Stimulated activated CD8-positive, alpha-beta memory T cell treated with anti-CD3 and anti-CD28 coated beads, Interleukin-2, amount 100 ng/mL, for 1 hour (primary cell): ENCODE measurements around the gene CPEB1.
"Not testable (repeated sequence)": the region's sequence is repeated elsewhere in the genome, so short reads cannot be mapped to it uniquely, and the experiment has no call there.

Source experiments
- DNase-seq, 2 donors: peaks; one replicate each; pipeline ENCODE4 v3.0.0-alpha.2; 2020; ENCODE audit warnings: low read depth in 2 of 2

CPEB1 gene

DNA sequence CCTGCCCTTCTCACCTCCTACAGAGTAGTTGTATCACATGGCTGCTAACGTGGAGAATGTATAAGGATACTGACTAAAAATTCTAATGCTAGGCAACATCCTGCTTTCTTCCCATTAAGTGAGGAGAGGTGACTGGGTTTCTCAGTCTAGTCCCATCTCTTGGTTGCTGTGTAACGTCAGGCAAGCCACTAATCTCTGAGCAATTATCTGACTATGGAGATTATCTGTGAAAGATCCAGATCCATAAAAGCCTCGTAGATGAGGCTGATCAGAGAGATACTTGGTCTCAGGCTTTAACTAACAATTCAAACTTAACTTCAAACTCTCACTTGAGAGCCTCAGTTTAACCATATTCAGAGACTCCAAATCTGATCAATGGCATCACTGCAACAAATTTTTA, 102.2 kb downstream of the CPEB1 start:
- no peak for DNase-seq

DNA sequence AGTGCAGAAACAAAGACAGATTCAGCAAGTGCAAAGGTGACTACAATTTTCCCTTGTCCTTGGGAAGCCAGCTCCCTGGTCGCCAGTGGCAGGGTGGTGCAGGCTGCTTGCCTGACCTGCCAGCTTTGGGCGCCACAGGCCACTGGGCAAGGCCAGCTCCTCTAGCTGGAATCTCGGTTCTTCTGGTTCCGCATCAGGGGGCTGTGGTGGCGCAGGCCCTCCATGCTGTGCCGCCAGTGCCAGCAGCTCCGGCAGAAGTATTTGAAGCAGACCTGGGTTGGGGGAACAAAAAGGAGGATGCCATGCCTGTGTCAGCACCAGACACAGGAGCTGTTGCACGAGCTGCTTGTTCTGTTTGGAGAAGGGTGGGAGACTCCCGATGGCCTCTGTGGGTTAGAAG, 102.7 kb downstream of the CPEB1 start:
- DNase-seq: no peak

DNA sequence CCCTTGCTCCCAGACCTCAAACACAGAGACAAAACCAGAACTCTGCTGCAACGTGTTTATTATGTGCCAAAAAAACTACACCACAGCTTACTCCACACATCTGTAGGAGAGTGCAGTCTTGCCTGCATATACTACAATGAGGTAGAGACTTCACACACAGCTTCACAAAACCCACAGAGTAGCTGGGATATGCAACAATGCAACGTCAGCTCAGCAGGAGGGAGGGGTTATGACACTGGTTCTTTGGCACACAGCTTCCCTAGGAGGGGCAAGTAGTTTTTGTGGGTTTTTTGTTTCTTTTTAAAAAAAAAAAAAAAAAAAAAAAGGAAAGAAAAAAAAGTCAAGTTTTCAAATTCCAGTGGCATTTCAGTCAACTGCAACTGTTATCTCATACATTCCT, 104.0 kb downstream of the CPEB1 start:
- DNase-seq: no peak

DNA sequence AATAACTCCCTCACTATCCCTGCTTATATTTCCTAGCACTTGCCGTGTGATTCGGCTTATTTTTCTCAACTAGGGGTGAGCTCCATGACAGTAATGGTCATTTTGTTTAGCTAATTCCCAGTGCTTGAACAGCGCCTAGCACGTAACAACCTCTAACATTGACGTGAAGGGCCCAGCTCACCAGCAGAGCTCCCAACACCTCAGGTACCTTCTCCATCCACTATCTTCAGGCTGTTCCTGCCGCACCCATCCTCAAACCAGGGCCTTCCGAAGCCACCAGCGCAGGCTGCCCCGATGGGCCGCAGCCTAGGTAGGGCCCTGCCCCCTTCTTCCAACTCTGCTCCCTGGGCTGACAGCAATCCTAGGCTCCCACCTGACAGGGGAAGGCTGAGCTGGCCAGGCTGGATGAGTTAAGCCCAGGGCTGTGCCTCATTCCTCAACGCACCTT, 106.2 kb downstream of the CPEB1 start:
- DNase-seq: no peak

DNA sequence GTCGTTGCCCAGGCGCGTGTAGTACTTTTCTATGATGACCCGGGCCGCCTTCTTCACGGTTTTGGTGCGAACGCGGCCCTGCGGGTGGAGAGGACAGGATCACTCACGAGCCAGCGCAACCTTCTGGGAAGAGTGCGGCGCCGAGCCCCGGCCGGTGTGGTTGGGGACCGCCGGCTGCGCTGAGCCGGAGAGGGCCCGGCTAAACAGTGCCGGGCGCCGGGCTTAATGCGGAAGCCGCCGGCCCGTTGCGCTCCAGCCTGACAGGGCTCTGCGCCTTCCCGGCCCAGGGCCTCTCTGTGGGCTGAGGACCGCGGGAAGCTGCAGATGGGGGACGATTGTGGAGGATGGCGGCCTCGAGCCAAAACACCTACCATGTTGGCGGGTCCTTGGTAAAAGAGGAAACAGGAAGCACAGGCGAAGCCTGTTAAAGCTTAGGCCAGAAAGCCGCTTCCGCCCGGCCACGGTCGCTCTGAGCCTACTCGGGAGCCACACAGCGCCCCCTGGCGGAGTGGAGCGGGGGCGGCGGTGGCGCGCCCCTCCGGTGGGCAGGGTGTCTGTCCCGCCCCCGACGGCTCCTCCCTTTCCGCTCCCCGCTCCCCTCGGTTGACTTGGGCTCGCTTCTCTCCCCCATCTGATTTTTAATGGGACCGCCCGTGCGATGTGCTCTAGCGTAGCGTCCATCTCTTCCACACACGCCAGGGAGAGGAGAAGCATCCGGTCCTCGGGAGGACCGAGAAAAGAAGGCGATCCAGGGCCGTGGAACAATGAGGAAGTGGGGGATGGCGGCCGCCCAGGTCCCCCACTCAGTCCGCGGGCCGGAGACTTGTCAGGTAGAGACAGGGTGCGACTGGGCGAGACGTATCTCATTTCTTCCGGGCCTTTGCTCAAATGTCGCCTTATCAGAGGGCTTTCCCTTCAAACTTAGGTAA, 106.8 kb downstream of the CPEB1 start, which contains the start of gene RPS17:
TSS of gene RPS17 (minus strand) at position 403 of the 929 bp plus-strand sequence. CDS start at position 374, 29 bp downstream.
- peak; percentile 97 to 99 for DNase-seq

DNA sequence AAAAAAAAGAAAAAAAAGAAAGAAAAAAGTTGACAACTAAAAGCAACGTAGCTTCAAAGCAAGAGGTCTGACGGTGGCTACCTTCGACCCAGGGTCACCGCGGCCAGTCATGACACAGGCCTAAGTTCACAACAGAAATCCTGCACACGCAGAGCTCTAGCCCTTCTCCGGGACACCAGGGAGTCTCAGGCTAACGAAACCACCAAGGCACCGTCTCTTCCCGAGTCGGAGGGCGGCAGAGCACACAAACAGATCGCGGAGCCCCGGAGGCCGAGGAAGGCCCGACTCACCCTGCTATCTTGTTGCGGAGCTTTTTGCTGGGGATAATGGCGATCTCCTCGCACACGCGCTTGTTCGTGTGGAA, 107.5 kb downstream of the CPEB1 start:
- no peak for DNase-seq

DNA sequence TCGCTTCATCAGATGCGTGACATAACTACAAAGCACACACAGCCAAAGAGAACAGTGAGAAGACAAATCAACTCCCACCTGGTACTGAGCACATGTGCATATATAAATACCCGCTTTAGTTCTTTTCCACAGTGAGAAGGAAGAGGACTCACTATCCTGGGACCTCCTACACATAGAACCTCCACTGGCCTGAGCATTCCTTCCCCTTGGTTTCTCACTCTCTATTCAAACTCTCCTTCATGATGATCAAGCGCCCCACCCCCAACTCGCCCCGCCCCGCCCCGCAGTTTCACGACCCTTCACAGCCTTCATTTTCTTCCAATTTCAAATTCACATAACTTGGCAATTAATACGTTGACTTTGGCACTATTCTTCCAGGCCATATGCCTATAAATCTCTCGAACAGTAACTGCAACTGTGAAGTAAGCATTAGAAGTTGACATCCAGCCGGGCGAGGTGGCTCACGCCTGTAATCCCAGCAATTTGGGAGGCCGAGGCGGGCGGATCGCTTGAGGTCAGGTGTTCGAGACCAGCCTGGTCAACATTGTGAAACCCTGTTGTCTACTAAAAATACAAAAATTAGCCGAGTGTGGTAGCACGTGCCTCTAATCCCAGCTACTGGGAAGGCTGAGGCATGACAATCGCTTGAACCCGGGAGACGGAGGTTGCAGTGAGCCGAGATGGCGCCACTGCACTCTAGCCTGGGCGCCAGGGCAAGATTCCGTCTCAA, 108.0 kb downstream of the CPEB1 start:
- DNase-seq: no peak

DNA sequence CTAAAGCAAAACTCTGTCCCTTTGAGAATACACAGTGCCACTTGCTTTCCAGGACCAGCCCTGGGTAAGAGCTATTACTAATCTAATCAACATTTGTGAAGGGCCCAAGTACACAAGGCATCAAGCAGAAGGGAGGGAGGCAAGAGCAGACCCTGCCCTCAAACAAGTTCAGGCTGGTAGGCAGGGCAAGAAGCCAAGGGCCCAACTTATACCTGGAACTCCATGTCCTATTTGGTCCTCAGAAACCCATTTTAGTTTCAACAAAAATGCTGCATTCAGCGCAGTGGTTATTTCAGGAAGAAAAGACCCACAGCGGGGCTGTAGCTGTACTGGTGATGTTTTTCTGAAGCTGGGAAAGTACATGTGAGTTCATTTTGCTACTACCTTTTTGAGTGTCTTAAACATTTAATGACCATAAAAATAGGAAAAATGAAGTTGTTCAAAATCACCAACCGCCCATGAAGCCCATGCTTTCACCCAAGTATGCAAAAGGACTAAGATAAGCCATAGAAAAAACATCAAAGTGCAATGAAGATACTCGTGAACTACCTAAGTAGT, 109.7 kb downstream of the CPEB1 start:
- no peak for DNase-seq

DNA sequence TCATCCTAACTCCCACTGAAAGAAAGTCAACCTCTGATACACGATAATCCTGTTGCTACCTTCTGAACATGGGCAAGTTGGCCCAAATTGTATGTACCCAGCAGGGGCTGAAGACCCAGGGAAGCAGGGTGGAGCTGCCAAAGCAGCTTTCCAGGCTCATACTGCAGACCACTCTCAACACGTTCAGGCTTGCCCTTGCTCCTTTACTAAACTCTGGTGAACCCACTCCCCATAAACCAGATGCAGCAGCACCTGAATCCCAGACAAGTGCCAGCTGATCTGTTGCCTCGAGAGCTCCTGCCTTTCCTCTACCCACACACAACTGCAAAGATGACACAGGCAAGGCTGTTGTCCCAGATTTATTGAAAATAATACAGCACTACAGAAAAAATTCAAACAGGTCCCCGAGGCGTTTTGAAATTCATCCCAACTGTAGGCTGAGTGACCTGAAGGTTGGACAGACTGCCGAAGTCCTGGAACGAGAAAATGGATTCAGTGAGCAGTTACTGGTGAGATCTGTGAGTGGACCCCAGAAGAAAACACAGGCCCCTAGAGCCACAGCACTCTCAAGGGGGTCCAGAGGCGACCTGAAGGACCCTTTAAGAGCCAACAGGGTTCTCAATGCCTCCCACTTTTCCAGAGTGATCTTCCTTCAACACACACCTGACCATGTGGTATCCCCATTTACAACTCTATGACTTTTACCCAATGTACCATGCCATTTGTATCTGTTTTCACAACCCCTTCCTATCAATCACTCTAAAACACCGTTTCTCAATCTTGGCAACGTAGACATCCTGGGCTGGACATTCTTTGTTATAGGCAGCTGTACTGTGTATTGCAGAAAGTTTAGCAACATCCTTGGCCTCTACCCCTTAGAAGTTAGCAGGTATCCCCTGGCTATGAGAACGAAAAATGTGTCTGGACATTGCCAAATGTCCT, 110.5 kb downstream of the CPEB1 start:
- DNase-seq: no peak

DNA sequence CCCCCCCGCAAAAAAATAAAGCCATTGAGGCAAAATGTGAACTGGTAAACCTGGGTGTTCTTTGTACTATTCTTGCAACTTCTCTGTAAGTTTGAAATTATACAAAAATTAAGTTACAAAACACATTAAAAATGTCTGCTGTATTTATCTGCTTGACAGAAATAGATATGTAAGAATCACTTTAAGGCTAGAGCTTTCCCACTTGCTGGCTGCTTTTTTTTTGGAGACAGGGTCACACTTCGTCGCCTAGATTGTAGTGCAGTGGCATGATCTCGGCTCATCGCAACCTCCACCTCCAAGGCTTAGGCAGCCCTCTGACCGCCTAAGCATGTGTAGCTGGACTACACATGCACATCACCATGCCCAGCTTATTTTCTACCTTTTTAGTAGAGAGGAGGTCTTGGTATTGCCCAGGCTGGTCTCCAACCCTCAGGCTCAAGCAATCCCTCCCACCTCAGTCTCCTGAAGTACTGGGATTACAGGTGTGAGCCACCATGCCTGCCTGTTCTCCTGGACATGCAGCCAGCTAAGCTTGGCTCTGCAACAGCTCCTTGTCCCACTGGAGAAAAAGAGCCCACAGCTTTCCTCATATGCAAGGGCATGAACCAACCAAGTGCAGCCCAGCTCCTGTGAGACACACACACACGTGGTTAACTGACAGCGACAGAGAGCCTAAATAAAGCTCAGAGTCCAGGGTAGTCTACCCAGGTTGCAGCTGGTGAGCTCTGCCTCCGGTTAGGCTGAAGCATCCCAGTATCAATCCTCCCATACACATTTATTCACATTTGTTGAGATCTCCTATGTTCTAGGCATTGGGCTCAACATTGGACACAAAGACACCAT, 111.4 kb downstream of the CPEB1 start:
- DNase-seq: no peak

DNA sequence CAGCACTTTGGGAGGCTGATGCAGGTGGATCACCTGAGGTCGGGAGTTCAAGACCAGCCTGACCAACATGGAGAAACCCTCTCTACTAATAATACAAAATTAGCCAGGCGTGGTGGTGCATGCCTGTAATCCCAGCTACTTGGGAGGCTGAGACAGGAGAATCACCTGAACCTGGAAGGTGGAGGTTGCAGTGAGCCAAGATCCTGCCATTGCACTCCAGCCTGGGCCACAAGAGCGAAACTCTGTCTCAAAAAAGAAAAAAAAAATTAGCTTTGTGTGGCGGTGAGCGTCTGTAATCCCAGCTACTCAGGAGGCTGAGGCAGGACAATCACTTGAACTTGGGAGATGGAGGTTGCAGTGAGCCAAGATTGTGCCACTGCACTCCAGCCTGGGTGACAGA, 112.0 kb downstream of the CPEB1 start:
- DNase-seq: not testable (repeated sequence)

DNA sequence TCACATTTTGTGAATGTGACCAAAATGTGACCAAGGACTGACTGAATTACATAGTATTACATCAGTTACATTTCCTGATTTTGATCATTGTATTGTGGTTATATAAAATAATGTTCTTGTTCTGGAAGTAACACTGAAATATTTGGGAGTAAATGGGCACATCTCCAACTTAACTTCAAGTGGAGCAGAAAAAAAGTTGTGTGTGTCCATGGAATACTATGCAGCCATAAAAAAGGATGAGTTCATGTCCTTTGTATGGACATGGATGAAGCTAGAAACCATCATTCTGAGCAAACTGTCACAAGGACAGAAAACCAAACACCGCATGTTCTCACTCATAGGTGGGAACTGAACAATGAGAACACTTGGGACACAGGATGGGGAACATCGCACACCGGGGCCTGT, 112.7 kb downstream of the CPEB1 start:
- not testable (repeated sequence) for DNase-seq

DNA sequence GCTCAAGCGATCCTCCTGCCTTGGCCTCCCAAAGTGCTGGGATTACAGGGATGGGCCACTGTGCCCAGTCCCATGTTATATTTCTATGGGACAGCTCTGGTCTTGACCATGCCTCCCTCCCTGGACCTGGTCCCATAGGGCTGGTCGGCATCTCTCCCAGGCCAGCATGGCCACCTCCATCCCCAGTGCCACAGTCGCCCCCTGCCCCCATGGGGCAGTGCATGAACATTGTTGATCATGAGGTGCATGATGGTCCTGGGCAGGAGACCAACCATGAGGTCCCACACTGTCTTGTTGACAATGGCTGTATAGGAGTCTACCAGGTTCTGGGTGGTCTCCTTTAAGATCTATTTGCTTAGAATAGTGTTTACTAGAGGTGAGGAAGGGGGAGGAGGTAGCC, 113.4 kb downstream of the CPEB1 start:
- no peak for DNase-seq

DNA sequence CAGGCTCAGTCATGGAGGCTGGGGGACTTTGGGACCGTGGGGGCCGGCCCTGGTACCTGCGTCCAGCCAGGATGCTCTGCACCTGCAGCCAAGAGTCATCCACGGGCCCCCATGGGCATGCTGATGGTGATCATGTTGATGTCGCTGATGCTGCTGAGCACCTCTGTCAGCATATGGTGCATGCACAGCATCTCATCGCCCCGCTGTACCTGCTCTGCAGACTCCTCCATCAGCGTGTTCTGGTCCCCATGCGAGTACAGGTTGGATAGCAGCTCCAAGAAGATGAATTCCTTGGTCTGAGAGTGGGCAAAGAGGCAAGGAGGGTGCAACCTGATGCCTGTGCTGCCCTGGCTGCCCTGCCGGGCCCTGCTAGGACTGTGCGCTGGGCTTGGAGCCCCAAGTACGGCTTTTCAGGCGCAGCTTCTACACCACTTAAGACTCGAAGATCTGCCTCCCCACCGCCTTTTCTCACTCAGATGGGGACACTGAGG, 114.1 kb downstream of the CPEB1 start:
- no peak for DNase-seq

DNA sequence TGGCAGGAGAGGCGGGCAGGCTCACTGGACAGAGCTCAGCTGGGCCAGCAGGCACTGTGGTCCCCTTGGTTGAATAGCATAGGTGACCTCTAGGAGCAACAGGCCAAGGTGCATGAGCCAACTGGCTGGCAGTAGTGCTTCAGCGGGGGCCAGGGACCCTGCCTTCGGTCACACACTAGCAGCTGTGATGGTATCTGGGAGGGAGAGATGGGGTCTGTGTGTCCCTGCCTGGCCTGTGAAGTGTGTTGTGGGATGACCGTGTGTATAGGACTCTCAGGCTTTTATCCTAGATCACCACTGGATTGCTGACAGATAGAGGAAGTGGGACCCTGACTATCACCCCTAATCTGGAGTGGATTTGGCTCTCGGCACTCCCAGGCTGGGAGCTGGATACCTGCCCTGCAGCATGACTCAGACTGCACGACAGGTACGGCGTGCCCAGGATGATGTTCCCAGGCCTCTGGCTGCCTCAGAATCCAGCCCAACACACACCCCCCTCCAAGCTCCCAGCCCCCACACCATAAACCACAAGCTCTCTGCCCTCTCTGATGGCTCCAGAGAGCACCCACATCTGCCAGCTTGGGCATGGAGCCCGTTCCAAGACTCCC, 114.7 kb downstream of the CPEB1 start:
- no peak for DNase-seq

DNA sequence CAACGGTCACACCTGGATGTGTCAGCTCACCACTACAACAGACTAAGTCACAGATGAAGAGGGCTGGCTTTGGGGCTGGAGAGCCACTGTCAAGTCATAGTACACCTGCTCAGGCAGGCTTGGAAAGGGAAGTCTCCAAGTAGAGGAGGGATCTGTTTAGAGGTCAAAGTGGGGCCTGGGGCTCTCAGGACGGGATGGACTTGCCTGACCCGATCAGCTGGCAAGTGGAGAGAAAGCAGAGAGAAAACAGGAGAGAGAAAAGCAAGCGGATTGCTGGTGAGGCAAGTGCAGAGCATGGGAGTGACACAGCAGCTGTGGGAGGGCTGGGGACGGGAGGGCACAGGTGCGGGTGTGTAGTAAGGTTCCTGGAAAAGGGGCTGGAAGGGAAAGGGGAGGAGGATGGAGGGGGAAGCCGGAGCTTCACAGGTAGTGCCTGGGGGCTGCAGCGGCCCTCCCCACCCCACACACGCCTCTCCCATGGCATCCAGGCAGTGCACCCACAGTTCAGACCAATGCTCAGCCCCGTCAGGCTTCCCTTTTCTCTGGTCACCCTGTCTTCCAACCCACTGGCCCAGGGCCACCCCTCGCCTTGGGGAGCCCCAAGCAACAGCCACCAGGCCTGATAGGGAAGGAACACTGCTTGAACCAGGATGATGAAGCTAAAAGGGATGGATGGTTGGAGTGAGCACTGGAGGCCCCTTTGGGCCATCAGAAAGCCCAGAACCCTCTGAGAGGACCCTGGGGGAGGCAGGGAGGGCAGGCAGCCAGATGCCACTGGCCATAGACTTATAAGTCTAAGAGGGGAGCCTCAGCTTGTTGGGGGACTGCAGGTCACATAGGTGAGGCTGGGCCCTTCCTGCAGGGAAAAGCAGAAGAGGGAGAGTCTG, 115.4 kb downstream of the CPEB1 start:
- DNase-seq: no peak

DNA sequence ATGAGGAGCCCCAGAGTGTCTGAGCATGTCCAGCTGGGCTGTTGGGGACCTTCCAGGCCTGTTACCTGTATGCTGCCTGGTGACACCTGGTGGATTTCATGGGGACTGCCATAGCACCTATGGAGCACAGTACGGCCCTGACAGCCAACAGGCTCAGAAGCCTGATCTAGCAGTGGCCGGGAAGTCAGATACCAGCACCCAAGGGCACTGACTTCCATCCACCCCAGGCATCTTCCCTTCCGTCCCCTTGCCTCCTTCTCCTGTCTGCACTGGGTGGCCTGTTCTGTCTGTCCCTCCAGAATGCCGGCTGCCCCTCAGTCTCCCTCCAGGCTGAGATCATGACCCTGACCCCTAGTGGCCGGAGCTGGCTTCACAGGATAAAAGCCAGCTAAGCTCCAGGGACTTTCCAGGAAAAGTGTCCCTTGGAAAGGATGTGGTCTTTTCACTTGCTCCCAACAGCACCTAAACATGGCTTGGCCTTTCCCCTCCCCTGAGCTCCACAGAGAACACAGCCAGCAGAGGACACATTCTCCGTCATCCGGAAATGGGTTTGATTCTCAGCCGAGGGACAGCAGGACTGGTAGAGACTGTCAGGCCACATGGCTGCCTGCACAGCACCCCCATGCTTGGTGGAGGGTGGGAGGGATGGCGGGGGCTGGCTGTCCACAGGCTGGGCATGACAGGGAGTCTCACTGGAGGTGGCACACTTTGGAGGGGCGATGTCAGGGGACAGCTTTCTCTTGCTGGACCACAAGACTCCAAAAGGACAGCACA, 116.4 kb downstream of the CPEB1 start:
- peak; percentile 24 to 46 for DNase-seq

DNA sequence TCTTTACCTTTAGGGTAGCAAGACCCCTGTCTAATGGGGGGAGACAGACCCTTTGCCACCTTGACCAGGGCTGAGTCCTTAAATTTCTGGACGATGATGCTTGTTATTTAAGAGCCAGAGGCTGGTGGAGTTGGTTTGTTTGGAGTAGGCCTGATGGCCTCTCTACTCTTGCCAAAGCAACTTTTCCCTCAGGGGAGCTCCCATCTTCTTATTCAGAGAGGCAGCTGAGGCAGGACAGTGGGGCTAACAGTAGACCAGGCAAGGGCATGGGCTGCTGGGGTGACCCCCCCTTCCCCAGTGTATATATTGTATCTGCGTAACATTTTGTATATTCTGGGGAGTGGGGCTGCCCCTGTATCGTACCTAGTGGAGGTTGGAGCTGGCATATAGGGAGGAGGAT, 117.2 kb downstream of the CPEB1 start:
- DNase-seq: no peak
